GM04504 (cell line): Measurements from ENCODE around the gene KIDINS220.

Source experiments
- DNase-seq: peaks from one replicate; pipeline ENCODE4 v3.0.0-alpha.2; 2012; ENCODE audit warnings: low read depth

The KIDINS220 gene

GRCh38 chr2:8851811-8852560 lies 14.6 kb upstream of the KIDINS220 start:
- DNase-seq, result no peak

GRCh38 chr2:8850845-8851487 lies 13.6 kb upstream of the KIDINS220 start:
- no peak for DNase-seq

- peak; percentile 35 for DNase-seq
These were observed 11.9 kb upstream of the KIDINS220 start for GRCh38 chr2:8849327-8849726.

- DNase-seq, result no peak
These were observed 11.1 kb upstream of the KIDINS220 start for GRCh38 chr2:8848328-8849100.

GRCh38 chr2:8847400-8847799 lies 10.0 kb upstream of the KIDINS220 start:
- no peak for DNase-seq

- DNase-seq, result no peak
These were observed 4.5 kb upstream of the KIDINS220 start for GRCh38 chr2:8841932-8842331.

- no peak for DNase-seq
These were observed 3.2 kb upstream of the KIDINS220 start for GRCh38 chr2:8840475-8841091.

- DNase-seq, result no peak
These were observed 2.0 kb upstream of the KIDINS220 start for GRCh38 chr2:8839189-8839965.

- no peak for DNase-seq
These were observed 355 bp upstream of the KIDINS220 start for GRCh38 chr2:8837795-8838140.

GRCh38 chr2:8835279-8835678 lies 2.1 kb downstream of the KIDINS220 start:
- no peak for DNase-seq

GRCh38 chr2:8833853-8834252 lies 3.6 kb downstream of the KIDINS220 start:
- no peak for DNase-seq

- DNase-seq, result no peak
These were observed 5.9 kb downstream of the KIDINS220 start for GRCh38 chr2:8831516-8831915.

GRCh38 chr2:8827729-8828128 lies 9.7 kb downstream of the KIDINS220 start:
- DNase-seq, result no peak

- no peak for DNase-seq
These were observed 15.2 kb downstream of the KIDINS220 start for GRCh38 chr2:8822218-8822617.

- peak; percentile 56 for DNase-seq
These were observed 15.9 kb downstream of the KIDINS220 start for GRCh38 chr2:8821276-8822217.

GRCh38 chr2:8819948-8820347 lies 17.5 kb downstream of the KIDINS220 start:
- no peak for DNase-seq

GRCh38 chr2:8819194-8819593 lies 18.2 kb downstream of the KIDINS220 start:
- no peak for DNase-seq

GRCh38 chr2:8817221-8817620 lies 20.2 kb downstream of the KIDINS220 start:
- DNase-seq, result no peak

- no peak for DNase-seq
These were observed 30.3 kb downstream of the KIDINS220 start for GRCh38 chr2:8806885-8807704.
